Fibroblast of lung (primary cell): ENCODE data around the gene TBC1D22A.

Experiments
- EZH2 ChIP-seq: IDR thresholded peaks from 2 replicates; pipeline ENCODE4 v1.5.1; 2012; ENCODE audit warnings: low read length, control low read depth, mild to moderate bottlenecking; ENCODE audit errors: missing control alignments
- TF ChIP-seq, protein P1 (sequence below), 2 donors: IDR thresholded peaks in 1 of 2; conservative IDR thresholded peaks in 1 of 2; 1 replicate in 1 of 2; 2 replicates in 1 of 2; pipeline ENCODE4 v1.5.1; 2011 to 2012; ENCODE audit warnings: low read length in 2 of 2, control low read depth in 1 of 2, inconsistent platforms in 1 of 2, low read depth in 1 of 2, mild to moderate bottlenecking in 1 of 2

DNA sequence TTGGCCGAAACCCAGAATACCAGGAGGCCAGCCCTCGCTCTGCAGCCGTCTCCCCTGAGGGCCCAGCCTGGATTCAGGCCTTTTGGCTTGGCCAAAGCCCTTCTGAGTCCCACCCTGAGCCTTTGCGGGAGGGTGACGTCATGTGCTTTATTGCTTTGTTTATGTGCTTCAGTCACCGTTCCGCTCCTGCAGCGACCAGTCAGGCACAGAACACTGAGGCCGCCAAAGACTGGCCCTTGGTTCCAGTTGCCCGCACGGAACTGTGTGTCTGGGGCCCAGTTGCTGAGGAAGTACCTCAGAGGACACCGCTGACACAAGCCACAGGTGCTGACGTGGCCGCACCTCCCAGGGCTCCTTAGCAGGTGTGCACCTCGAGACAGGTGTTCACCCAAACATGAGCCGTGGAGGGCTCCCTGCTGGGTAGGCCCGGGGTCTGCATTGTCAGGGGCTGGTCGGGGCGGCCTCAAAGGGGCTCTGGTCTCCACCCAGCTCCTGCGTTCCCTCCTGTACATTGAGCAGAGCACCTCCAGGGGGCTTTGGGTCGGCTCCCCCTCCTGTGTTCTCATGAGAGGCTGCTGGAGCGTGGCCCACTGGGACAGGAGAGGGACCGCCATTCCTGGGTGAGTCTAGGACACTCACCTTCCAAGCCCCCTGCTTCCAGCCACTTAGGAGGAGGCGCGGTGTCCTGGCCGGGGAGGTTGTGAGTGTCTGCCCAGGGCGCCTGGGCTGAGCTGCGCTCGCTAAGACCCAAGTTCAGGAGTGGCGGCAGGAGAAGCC, 376.8 kb downstream of the TBC1D22A start:
- no peak for TF ChIP-seq EZH2
- TF ChIP-seq, protein P1, sequence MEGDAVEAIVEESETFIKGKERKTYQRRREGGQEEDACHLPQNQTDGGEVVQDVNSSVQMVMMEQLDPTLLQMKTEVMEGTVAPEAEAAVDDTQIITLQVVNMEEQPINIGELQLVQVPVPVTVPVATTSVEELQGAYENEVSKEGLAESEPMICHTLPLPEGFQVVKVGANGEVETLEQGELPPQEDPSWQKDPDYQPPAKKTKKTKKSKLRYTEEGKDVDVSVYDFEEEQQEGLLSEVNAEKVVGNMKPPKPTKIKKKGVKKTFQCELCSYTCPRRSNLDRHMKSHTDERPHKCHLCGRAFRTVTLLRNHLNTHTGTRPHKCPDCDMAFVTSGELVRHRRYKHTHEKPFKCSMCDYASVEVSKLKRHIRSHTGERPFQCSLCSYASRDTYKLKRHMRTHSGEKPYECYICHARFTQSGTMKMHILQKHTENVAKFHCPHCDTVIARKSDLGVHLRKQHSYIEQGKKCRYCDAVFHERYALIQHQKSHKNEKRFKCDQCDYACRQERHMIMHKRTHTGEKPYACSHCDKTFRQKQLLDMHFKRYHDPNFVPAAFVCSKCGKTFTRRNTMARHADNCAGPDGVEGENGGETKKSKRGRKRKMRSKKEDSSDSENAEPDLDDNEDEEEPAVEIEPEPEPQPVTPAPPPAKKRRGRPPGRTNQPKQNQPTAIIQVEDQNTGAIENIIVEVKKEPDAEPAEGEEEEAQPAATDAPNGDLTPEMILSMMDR (conservative IDR thresholded peaks at IDR 0.05 in 1 of 2, IDR thresholded peaks at IDR 0.05 in 1 of 2; ENCODE audit: low read depth in 1 of 2, low read length in 2 of 2) = no peak
